DMS 273 (cell line): Measurements from ENCODE around the gene HCAR1.
A peak's percentile ranks its signal among the peaks of the same experiment; 100 is the strongest.
"Not testable (repeated sequence)": the region's sequence is repeated elsewhere in the genome, so short reads cannot be mapped to it uniquely, and the experiment has no call there.

Experiments
- DNase-seq: peaks from one replicate; lab custom pipeline; 2025; ENCODE audit not compliant: unreplicated experiment; lab: John Stamatoyannopoulos, UW

Gene HCAR1

GRCh38 chr12:122721057-122721545, 9.5 kb downstream of the HCAR1 start:
- no peak for DNase-seq

GRCh38 chr12:122716658-122717057, 14.0 kb downstream of the HCAR1 start, which contains the start of gene HCAR3:
TSS of gene HCAR3 (minus strand) at chr12:122716811. CDS start at chr12:122716737, 74 bp downstream.
- DNase-seq, result not testable (repeated sequence)

GRCh38 chr12:122715211-122715610, 15.4 kb downstream of the HCAR1 start:
- DNase-seq, result not testable (repeated sequence)

GRCh38 chr12:122713491-122714188, 17.0 kb downstream of the HCAR1 start:
- DNase-seq, result not testable (repeated sequence)

- DNase-seq, result not testable (repeated sequence)
These were observed 19.4 kb downstream of the HCAR1 start for GRCh38 chr12:122711266-122711665.

GRCh38 chr12:122710341-122710740, 20.3 kb downstream of the HCAR1 start:
- DNase-seq, result not testable (repeated sequence)

- DNase-seq, result not testable (repeated sequence)
These were observed 21.4 kb downstream of the HCAR1 start for GRCh38 chr12:122709287-122709686.

GRCh38 chr12:122703841-122704240, 26.8 kb downstream of the HCAR1 start:
- not testable (repeated sequence) for DNase-seq

GRCh38 chr12:122702890-122703611, 27.6 kb downstream of the HCAR1 start, which contains the start of gene HCAR2:
TSS of gene HCAR2 (minus strand) at chr12:122703357. CDS start at chr12:122703283, 74 bp downstream.
- not testable (repeated sequence) for DNase-seq

- not testable (repeated sequence) for DNase-seq
These were observed 29.2 kb downstream of the HCAR1 start for GRCh38 chr12:122701481-122701880.

- DNase-seq, result not testable (repeated sequence)
These were observed 30.5 kb downstream of the HCAR1 start for GRCh38 chr12:122700038-122700710.

GRCh38 chr12:122696922-122697321, 33.7 kb downstream of the HCAR1 start:
- not testable (repeated sequence) for DNase-seq

- no peak for DNase-seq
These were observed 39.1 kb downstream of the HCAR1 start for GRCh38 chr12:122691566-122691965.

GRCh38 chr12:122688291-122688690, 42.4 kb downstream of the HCAR1 start:
- DNase-seq, result no peak

- DNase-seq, result peak; percentile 40
These were observed 43.6 kb downstream of the HCAR1 start for GRCh38 chr12:122687086-122687485.

- DNase-seq, result no peak
These were observed 44.1 kb downstream of the HCAR1 start for GRCh38 chr12:122686538-122686937.

GRCh38 chr12:122684297-122684813, 46.3 kb downstream of the HCAR1 start:
- no peak for DNase-seq

GRCh38 chr12:122681814-122682213, 48.8 kb downstream of the HCAR1 start:
- DNase-seq, result no peak

- not testable (repeated sequence) for DNase-seq
These were observed 49.7 kb downstream of the HCAR1 start for GRCh38 chr12:122680989-122681388.

- not testable (repeated sequence) for DNase-seq
These were observed 53.9 kb downstream of the HCAR1 start for GRCh38 chr12:122676781-122677180.
